Glutamatergic neuron (in vitro differentiated cells): ENCODE measurements around the gene VKORC1. TPM values are rescaled to one million over a fixed set of nuclear protein-coding genes. Genes with fewer than 3 reads are reported as not detected.

ENCODE experiments used
- DNase-seq: peaks from one replicate; pipeline ENCODE4 v3.0.0; 2022
- H3K27ac Mint-ChIP-seq: one replicate; pipeline ENCODE4 v1.8.0; 2020; ENCODE audit warnings: mild to moderate bottlenecking, mixed read lengths, inconsistent platforms; ENCODE audit not compliant: unreplicated experiment
- H3K27me3 Mint-ChIP-seq: one replicate; pipeline ENCODE4 v1.8.0; 2020; ENCODE audit warnings: mild to moderate bottlenecking, moderate library complexity, mixed read lengths, inconsistent platforms; ENCODE audit not compliant: unreplicated experiment
- H3K36me3 Mint-ChIP-seq: one replicate; pipeline ENCODE4 v1.8.0; 2020; ENCODE audit warnings: mild to moderate bottlenecking, mixed read lengths, inconsistent platforms; ENCODE audit not compliant: unreplicated experiment
- H3K4me1 Mint-ChIP-seq: one replicate; pipeline ENCODE4 v1.8.0; 2020; ENCODE audit warnings: mild to moderate bottlenecking, low read depth, mixed read lengths, inconsistent platforms; ENCODE audit not compliant: unreplicated experiment
- H3K4me3 Mint-ChIP-seq: one replicate; pipeline ENCODE4 v1.8.0; 2020; ENCODE audit warnings: mild to moderate bottlenecking, mixed read lengths, inconsistent platforms; ENCODE audit not compliant: unreplicated experiment
- H3K9me3 Mint-ChIP-seq: one replicate; pipeline ENCODE4 v1.8.0; 2020; ENCODE audit warnings: mild to moderate bottlenecking, moderate library complexity, mixed read lengths, inconsistent platforms; ENCODE audit not compliant: unreplicated experiment
- CTCF ChIP-seq: fragments of 200-600 bp; sonication (generic); IDR thresholded peaks from one replicate; pipeline ENCODE4 v1.5.0; 2021; ENCODE audit not compliant: partially characterized antibody, unreplicated experiment
- total RNA-seq: library from RNA; stranded (reverse); fragmentation: NEBNext Ultra II Directional; extraction: Animal tissue kit (Norgen Biotek cat#: 25700); gene quantifications from one replicate; pipeline ENCODE4 v1.2.1, GENCODE V29; 2021; ENCODE audit not compliant: unreplicated experiment

Gene VKORC1
- total RNA-seq, 1 donor from 2014 or later, result 152 TPM

GRCh38 chr16:31067342-31067741 is 27.3 kb downstream of the VKORC1 start:
- Mint-ChIP-seq H3K27ac (no peak overlapping the region), H3K27me3 (peaks cover 11% of the 10 kb centered on the region), H3K36me3 (no peaks in the 10 kb centered on the region), H3K9me3 (peaks cover 16% of the 10 kb centered on the region), H3K4me1 (peaks cover 19% of the 10 kb centered on the region), H3K4me3 (no peak overlapping the region)
- TF ChIP-seq CTCF, result no peak
- no peak for DNase-seq

GRCh38 chr16:31064882-31065461 is 29.6 kb downstream of the VKORC1 start:
- Mint-ChIP-seq H3K27me3 (peaks cover 11% of the 10 kb centered on the region), H3K27ac (peak overlapping the region; percentile 76), H3K9me3 (peaks cover 13% of the 10 kb centered on the region), H3K4me1 (peaks cover 14% of the 10 kb centered on the region), H3K4me3 (peak overlapping the region; percentile 71), H3K36me3 (no peaks in the 10 kb centered on the region)
- no peak for TF ChIP-seq CTCF
- DNase-seq, result peak; percentile 67

GRCh38 chr16:31063843-31064611 is 30.6 kb downstream of the VKORC1 start:
- no peaks in the 10 kb centered on the region for H3K36me3 Mint-ChIP-seq
- H3K27ac Mint-ChIP-seq, result peak overlapping the region; percentile 76
- peaks cover 11% of the 10 kb centered on the region for H3K27me3 Mint-ChIP-seq
- no peak for TF ChIP-seq CTCF
- no peak for DNase-seq
- H3K4me1 Mint-ChIP-seq, result peaks cover 14% of the 10 kb centered on the region
- peaks cover 13% of the 10 kb centered on the region for H3K9me3 Mint-ChIP-seq
- H3K4me3 Mint-ChIP-seq, result peak overlapping the region; percentile 71

GRCh38 chr16:31063495-31063842 is 31.1 kb downstream of the VKORC1 start:
- Mint-ChIP-seq H3K4me3 (no peak overlapping the region), H3K4me1 (peaks cover 14% of the 10 kb centered on the region), H3K27me3 (peaks cover 11% of the 10 kb centered on the region), H3K9me3 (peaks cover 12% of the 10 kb centered on the region), H3K36me3 (no peaks in the 10 kb centered on the region), H3K27ac (peak overlapping the region; percentile 43)
- no peak for DNase-seq
- no peak for TF ChIP-seq CTCF

- Mint-ChIP-seq H3K4me1 (peaks cover 14% of the 10 kb centered on the region), H3K9me3 (peaks cover 14% of the 10 kb centered on the region), H3K27me3 (peaks cover 9% of the 10 kb centered on the region), H3K27ac (no peak overlapping the region), H3K36me3 (no peaks in the 10 kb centered on the region), H3K4me3 (no peak overlapping the region)
- no peak for DNase-seq
- no peak for TF ChIP-seq CTCF
Measured at GRCh38 chr16:31061813-31062440, 32.7 kb downstream of the VKORC1 start.
